ENCODE data around the gene ERN2. TPM values are rescaled to one million over a fixed set of nuclear protein-coding genes. Genes with fewer than 3 reads are reported as not detected.

Gene ERN2
- total RNA-seq, 1 donor: not detected

GRCh38 chr16:23701045-23701444, 12.0 kb downstream of the ERN2 start:
- H3K36me3 ChIP-seq (ENCODE audit: insufficient read depth, low read length): no peaks in the 10 kb centered on the region
- no peak overlapping the region for H2AFZ ChIP-seq (ENCODE audit: low read length)
- no peaks in the 10 kb centered on the region for H4K20me1 ChIP-seq (ENCODE audit: insufficient read depth, low read length)
- no peak overlapping the region for H3K4me2 ChIP-seq (ENCODE audit: insufficient read depth, low read length)
- no peak for TF ChIP-seq CTCF (IDR thresholded peaks at IDR 0.05; ENCODE audit: extremely low read depth, low read depth, low read length)
- H3K79me2 ChIP-seq (ENCODE audit: insufficient read depth, low read length): no peaks in the 10 kb centered on the region
- H3K27me3 ChIP-seq (ENCODE audit: insufficient read depth, low read length): peaks cover 4% of the 10 kb centered on the region
- no peaks in the 10 kb centered on the region for H3K4me1 ChIP-seq (ENCODE audit: insufficient read depth, low read length)
- DNase-seq (ENCODE audit: insufficient read length, low spot score, missing footprints): no peak
- no peak overlapping the region for H3K27ac ChIP-seq (ENCODE audit: low read depth, low read length)
- no peak overlapping the region for H3K4me3 ChIP-seq (ENCODE audit: insufficient read depth, low read length)
- H3K9me3 ChIP-seq (ENCODE audit: low read depth, low read length): no peaks in the 10 kb centered on the region

- Histone ChIP-seq H3K4me3 (ENCODE audit: insufficient read depth, low read length) (no peak overlapping the region), H4K20me1 (ENCODE audit: insufficient read depth, low read length) (no peaks in the 10 kb centered on the region), H3K9me3 (ENCODE audit: low read depth, low read length) (no peaks in the 10 kb centered on the region), H3K36me3 (ENCODE audit: insufficient read depth, low read length) (no peaks in the 10 kb centered on the region), H3K4me1 (ENCODE audit: insufficient read depth, low read length) (no peaks in the 10 kb centered on the region), H2AFZ (ENCODE audit: low read length) (no peak overlapping the region), H3K27ac (ENCODE audit: low read depth, low read length) (no peak overlapping the region), H3K4me2 (ENCODE audit: insufficient read depth, low read length) (no peak overlapping the region), H3K79me2 (ENCODE audit: insufficient read depth, low read length) (no peaks in the 10 kb centered on the region), H3K27me3 (ENCODE audit: insufficient read depth, low read length) (peaks cover 4% of the 10 kb centered on the region)
- no peak for DNase-seq (ENCODE audit: insufficient read length, low spot score, missing footprints)
- TF ChIP-seq CTCF (IDR thresholded peaks at IDR 0.05; ENCODE audit: extremely low read depth, low read depth, low read length): no peak
These were observed 12.5 kb downstream of the ERN2 start for GRCh38 chr16:23700509-23700908.

- TF ChIP-seq CTCF (IDR thresholded peaks at IDR 0.05; ENCODE audit: extremely low read depth, low read depth, low read length): no peak
- no peaks in the 10 kb centered on the region for H3K9me3 ChIP-seq (ENCODE audit: low read depth, low read length)
These were observed 12.9 kb downstream of the ERN2 start for GRCh38 chr16:23700093-23700492.

GRCh38 chr16:23699100-23699499, 13.9 kb downstream of the ERN2 start:
- Histone ChIP-seq H3K36me3 (ENCODE audit: insufficient read depth, low read length) (no peaks in the 10 kb centered on the region), H3K27me3 (ENCODE audit: insufficient read depth, low read length) (peaks cover 4% of the 10 kb centered on the region), H3K4me1 (ENCODE audit: insufficient read depth, low read length) (peaks cover 5% of the 10 kb centered on the region), H3K4me3 (ENCODE audit: insufficient read depth, low read length) (no peak overlapping the region), H3K27ac (ENCODE audit: low read depth, low read length) (no peak overlapping the region), H3K79me2 (ENCODE audit: insufficient read depth, low read length) (no peaks in the 10 kb centered on the region), H2AFZ (ENCODE audit: low read length) (no peak overlapping the region), H3K9me3 (ENCODE audit: low read depth, low read length) (no peaks in the 10 kb centered on the region), H3K4me2 (ENCODE audit: insufficient read depth, low read length) (no peak overlapping the region), H4K20me1 (ENCODE audit: insufficient read depth, low read length) (no peaks in the 10 kb centered on the region)
- DNase-seq (ENCODE audit: insufficient read length, low spot score, missing footprints): no peak
- no peak for TF ChIP-seq CTCF (IDR thresholded peaks at IDR 0.05; ENCODE audit: extremely low read depth, low read depth, low read length)

More at GRCh38 chr16:23700093-23700492, 12.9 kb downstream of the ERN2 start:
- peaks cover 4% of the 10 kb centered on the region for H3K27me3 ChIP-seq (ENCODE audit: insufficient read depth, low read length)
- no peaks in the 10 kb centered on the region for H4K20me1 ChIP-seq (ENCODE audit: insufficient read depth, low read length)
- no peak overlapping the region for H2AFZ ChIP-seq (ENCODE audit: low read length)
- H3K27ac ChIP-seq (ENCODE audit: low read depth, low read length): no peak overlapping the region
- no peak overlapping the region for H3K4me3 ChIP-seq (ENCODE audit: insufficient read depth, low read length)
- no peaks in the 10 kb centered on the region for H3K79me2 ChIP-seq (ENCODE audit: insufficient read depth, low read length)
- H3K4me1 ChIP-seq (ENCODE audit: insufficient read depth, low read length): no peaks in the 10 kb centered on the region
- H3K4me2 ChIP-seq (ENCODE audit: insufficient read depth, low read length): no peak overlapping the region
- DNase-seq (ENCODE audit: insufficient read length, low spot score, missing footprints): no peak
- H3K36me3 ChIP-seq (ENCODE audit: insufficient read depth, low read length): no peaks in the 10 kb centered on the region

Measured in osteoblast (primary cell).